Adrenal gland (tissue), 5 donors: Measurements from ENCODE around the gene SOS1.

Experiments
- CTCF ChIP-seq, 6 experiments: fragments of 450-650 bp in 4 of 6; fragments of 200-600 bp in 2 of 6; sonication (generic) in 1 of 6; IDR thresholded peaks; 1 replicate in 5 of 6; 2 replicates in 1 of 6; pipeline versions ENCODE4 v1.5.1 to v1.8.0; 2016 to 2021; ENCODE audit warnings: antibody characterized with exemption in 6 of 6, mild to moderate bottlenecking in 2 of 6, moderate library complexity in 1 of 6
- POLR2A ChIP-seq, 2 donors: fragments of 450-650 bp; IDR thresholded peaks; one replicate each; pipeline ENCODE4 v1.6.1; 2017; ENCODE audit warnings: antibody characterized with exemption in 2 of 2, mild to moderate bottlenecking in 2 of 2, moderate library complexity in 1 of 2
- donor health status: DM: no; HTN: no; CAD: no.

GRCh38 chr2:39107156-39107555 lies 13.7 kb downstream of the SOS1 start:
- TF ChIP-seq CTCF (IDR thresholded peaks at IDR 0.05) = no peak
- TF ChIP-seq POLR2A (IDR thresholded peaks at IDR 0.05) = no peak
